Astrocyte of the cerebellum (primary cell): ENCODE results near the gene PGAM5.

Experiments used
- DNase-seq: peaks from one replicate; pipeline ENCODE4 v3.0.0-alpha.2; 2011; ENCODE audit warnings: low read depth
- H3K4me3 ChIP-seq: 2 replicates; pipeline ENCODE4 v1.5.1; 2011; ENCODE audit warnings: mild to moderate bottlenecking, low read depth, low read length, moderate library complexity
- in situ Hi-C: cut with HindIII; loops from 2 replicates; pipeline ENCODE4 v1.10.0; 2017; ENCODE audit warnings: low sequenced_read_pairs
- TF ChIP-seq, protein P1 (sequence below): IDR thresholded peaks from 2 replicates; pipeline ENCODE4 v1.5.1; 2012; ENCODE audit warnings: low read length, low read depth, moderate library complexity, mild to moderate bottlenecking; ENCODE audit errors: missing control alignments

Gene PGAM5

GRCh38 chr12:132719141-132719953, 8.7 kb downstream of the PGAM5 start:
- H3K4me3 ChIP-seq, result no peak overlapping the region
- TF ChIP-seq, protein P1, sequence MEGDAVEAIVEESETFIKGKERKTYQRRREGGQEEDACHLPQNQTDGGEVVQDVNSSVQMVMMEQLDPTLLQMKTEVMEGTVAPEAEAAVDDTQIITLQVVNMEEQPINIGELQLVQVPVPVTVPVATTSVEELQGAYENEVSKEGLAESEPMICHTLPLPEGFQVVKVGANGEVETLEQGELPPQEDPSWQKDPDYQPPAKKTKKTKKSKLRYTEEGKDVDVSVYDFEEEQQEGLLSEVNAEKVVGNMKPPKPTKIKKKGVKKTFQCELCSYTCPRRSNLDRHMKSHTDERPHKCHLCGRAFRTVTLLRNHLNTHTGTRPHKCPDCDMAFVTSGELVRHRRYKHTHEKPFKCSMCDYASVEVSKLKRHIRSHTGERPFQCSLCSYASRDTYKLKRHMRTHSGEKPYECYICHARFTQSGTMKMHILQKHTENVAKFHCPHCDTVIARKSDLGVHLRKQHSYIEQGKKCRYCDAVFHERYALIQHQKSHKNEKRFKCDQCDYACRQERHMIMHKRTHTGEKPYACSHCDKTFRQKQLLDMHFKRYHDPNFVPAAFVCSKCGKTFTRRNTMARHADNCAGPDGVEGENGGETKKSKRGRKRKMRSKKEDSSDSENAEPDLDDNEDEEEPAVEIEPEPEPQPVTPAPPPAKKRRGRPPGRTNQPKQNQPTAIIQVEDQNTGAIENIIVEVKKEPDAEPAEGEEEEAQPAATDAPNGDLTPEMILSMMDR, result no peak
- in situ Hi-C loops, result no loop called here
- no peak for DNase-seq

GRCh38 chr12:132719954-132720324, 9.3 kb downstream of the PGAM5 start:
- no peak for DNase-seq
- TF ChIP-seq, protein P1, result no peak
- in situ Hi-C loops, result no loop called here
- no peak overlapping the region for H3K4me3 ChIP-seq

GRCh38 chr12:132720606-132721345, 10.1 kb downstream of the PGAM5 start:
- no peak for DNase-seq
- no peak overlapping the region for H3K4me3 ChIP-seq
- in situ Hi-C loops, result no loop called here
- TF ChIP-seq, protein P1, result no peak

GRCh38 chr12:132723015-132723763, 12.5 kb downstream of the PGAM5 start:
- no peak overlapping the region for H3K4me3 ChIP-seq
- no peak for DNase-seq
- TF ChIP-seq, protein P1, result no peak
- in situ Hi-C loops, result no loop called here

DNA sequence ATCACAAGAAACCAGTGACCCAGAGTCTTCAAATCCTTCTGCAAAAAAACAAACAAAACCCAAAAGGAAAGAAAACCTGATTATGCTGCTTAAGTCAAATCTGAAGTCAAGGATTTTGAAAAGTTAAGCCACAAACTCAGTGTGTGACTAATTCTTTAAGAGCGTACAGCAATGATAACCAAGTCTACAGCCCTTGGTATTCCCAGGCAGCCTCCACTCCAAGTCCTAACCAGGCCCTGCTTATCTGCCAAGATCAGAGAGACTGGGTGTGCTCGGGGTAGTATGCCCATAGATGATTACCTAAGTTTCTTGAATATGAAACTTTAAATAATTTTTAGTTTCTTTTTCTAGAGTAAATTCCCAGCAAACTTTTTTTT, 13.1 kb downstream of the PGAM5 start:
- DNase-seq, result no peak
- TF ChIP-seq, protein P1, result no peak
- no peak overlapping the region for H3K4me3 ChIP-seq
- in situ Hi-C loops, result no loop called here

DNA sequence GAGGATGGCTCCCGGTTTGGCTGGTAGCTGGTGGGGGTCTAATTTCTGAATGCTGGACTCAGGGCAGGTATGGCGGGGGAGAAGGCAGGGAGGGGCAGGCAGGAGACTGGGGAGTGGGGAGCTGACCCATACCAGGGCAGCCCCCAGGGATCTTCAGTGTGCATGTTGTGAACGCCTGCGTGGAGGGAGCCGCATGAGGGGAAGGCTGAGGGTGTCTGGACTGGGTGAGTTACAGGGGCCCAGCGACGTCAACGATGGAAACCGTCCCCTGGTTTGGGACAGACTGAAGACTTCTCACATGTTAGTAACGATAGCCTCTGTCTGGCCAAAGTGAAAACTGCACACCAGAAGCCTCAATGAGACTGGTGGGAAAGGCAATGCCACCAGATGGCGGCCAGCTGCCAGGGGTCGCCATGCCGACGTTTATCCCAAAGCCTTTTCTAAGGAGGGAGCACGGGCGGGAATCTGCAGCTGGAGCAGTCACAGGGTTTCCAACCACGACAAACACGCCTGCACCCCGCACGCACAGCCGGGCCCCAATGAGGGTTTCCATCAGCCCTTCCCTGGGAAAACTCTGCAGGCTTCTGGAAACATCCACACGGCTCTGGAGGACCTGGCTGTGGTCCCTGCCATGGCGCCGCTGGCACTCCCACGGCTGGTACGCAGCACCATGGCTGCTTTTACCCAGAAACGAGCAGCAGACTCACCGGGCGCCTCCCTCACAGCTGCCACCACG, 14.0 kb downstream of the PGAM5 start:
- DNase-seq, result no peak
- in situ Hi-C loops, result no loop called here
- TF ChIP-seq, protein P1, result no peak
- no peak overlapping the region for H3K4me3 ChIP-seq
